ENCODE data around the gene PAQR5. TPM values are rescaled to one million over a fixed set of nuclear protein-coding genes. Genes with fewer than 3 reads are reported as not detected.

PAQR5 gene
- total and polyA plus RNA-seq, 9 of the 15 experiments (the other 6 are each of a cell fraction or from before 2014, with no cell fraction given): 0.04 to 0.08 TPM; not detected in 7

DNA sequence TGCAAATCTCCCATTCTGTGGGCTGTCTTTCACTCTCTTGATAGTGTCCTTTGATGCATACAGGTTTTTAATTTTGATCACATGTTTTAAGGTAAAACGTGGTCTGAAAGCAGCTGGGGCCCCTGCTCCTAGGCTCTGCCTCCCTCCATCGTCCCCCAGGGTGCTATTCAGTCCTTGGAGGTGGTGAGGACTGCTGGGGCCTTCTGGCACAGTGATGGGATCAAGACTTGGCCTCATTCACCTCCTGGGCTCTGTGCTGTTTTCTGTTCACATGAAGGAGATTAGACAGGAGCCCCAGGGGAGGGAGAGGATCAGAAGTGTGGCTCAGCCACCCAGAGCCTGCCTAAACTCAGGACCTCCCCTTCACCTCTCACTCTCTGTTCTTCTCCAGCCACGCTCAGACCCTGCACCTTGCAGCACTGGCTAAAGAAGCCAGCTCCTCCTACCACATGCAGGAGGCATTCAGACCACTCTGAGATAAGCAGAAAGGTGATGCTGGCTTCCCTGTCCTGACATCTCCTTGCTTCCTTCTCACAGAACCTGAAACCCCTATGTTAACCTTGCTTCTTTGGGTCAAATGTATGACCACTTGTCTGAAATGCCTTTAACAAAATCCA is 43.9 kb downstream of the PAQR5 start:
- Histone ChIP-seq H3K9me1 (ENCODE audit: control insufficient read depth, insufficient read depth, low read length) (no peaks in the 10 kb centered on the region), H3K27me3 (ENCODE audit: control insufficient read depth in 2 of 2, insufficient read depth in 2 of 2, low read length in 2 of 2) (peaks cover 17 to 19% of the 10 kb centered on the region in 2 experiments; a peak in 4 of 5 replicates), H3K9ac (ENCODE audit: insufficient read depth in 1 of 2, low read depth in 2 of 2, low read length in 2 of 2) (no peak overlapping the region), H3K4me3 (no peak overlapping the region), H3K27ac (ENCODE audit: extremely low read depth, low read depth, low read length) (no peak overlapping the region), H4K20me1 (replicated peaks; ENCODE audit: control insufficient read depth, insufficient read depth, low read length) (no peaks in the 10 kb centered on the region), H3K36me3 (ENCODE audit: control insufficient read depth, insufficient read depth, low read length) (no peaks in the 10 kb centered on the region), H3K79me2 (ENCODE audit: control insufficient read depth, insufficient read depth, low read length) (no peaks in the 10 kb centered on the region), H2AFZ (ENCODE audit: low read depth, low read length) (no peak overlapping the region), H3K4me2 (ENCODE audit: insufficient read depth, low read length) (no peak overlapping the region), H3K9me3 (replicated peaks; ENCODE audit: control insufficient read depth, insufficient read depth, low read depth, low read length) (no peaks in the 10 kb centered on the region), H3K4me1 (replicated peaks in 1 of 2; ENCODE audit: control insufficient read depth in 2 of 2, insufficient read depth in 2 of 2, low read length in 2 of 2) (no peaks in the 10 kb centered on the region)
- DNase-seq (ENCODE audit: extremely low read depth in 1 of 4, low spot score in 3 of 4) (no peak), ATAC-seq (no peak), FAIRE-seq (no peak)
- no TSS peak for BruUV-seq (replicated peaks)
- ChIA-PET POLR2A (interaction anchor here (1.7 kb wide), 1 partner anchor 33 kb away, joined by 3 read pairs; no protein-coding TSS in a partner anchor), CTCF (ENCODE audit: low intra/inter-chr PET ratio) (no interaction called here)
- TF ChIP-seq CHD4 (IDR thresholded peaks at IDR 0.05; ENCODE audit: insufficient read depth, insufficient replicate concordance, low read depth, low read length, poor library complexity, severe bottlenecking) (no peak), SLC30A9 (CRISPR knock-in tag; IDR thresholded peaks at IDR 0.05) (no peak), TBL1XR1 (IDR thresholded peaks at IDR 0.05; ENCODE audit: low read length in 2 of 2) (no peak), WHSC1 (IDR thresholded peaks at IDR 0.05; ENCODE audit: low read length) (no peak), SP1 (CRISPR knock-in tag; IDR thresholded peaks at IDR 0.05) (no peak), TSHZ1 (CRISPR knock-in tag; IDR thresholded peaks at IDR 0.05) (no peak), ZBED1 (IDR thresholded peaks at IDR 0.05) (no peak)
- WGBS (ENCODE audit: insufficient coverage, low coverage, missing lambda C conversion rate): 0% methylated on average over 3 of the region's 3 CpGs
- in situ Hi-C loops (cut with MboI): no loop called here
- intact Hi-C loops (cut with micrococcal nuclease): no loop called here
